Activated T-helper 1 cell treated with anti-CD3 and anti-CD28 coated beads, Interleukin-12 subunit alpha, Interleukin-12 subunit beta, Interleukin-2, Interleukin-4 antibody, amounts not matched to agents 30 ng/mL and 10 ng/mL and 1 ng/mL, durations not matched to agents 14 hours and 24 hours and 36 hours (primary cell): Measurements from ENCODE around the gene DYNLT1. TPM values are rescaled to one million over a fixed set of nuclear protein-coding genes. Genes with fewer than 3 reads are reported as not detected.

Source experiments
- DNase-seq: peaks from one replicate; pipeline ENCODE4 v3.0.0; 2021; ENCODE audit warnings: low spot score
- H3K27ac Mint-ChIP-seq: one replicate; pipeline ENCODE4 v1.8.0; 2021; ENCODE audit warnings: mild to moderate bottlenecking, mixed read lengths
- H3K27me3 Mint-ChIP-seq: one replicate; pipeline ENCODE4 v1.8.0; 2022; ENCODE audit warnings: mild to moderate bottlenecking, moderate library complexity, mixed read lengths; ENCODE audit not compliant: insufficient read depth
- H3K36me3 Mint-ChIP-seq: one replicate; pipeline ENCODE4 v1.8.0; 2021; ENCODE audit warnings: low read depth, mixed read lengths
- H3K4me1 Mint-ChIP-seq: one replicate; pipeline ENCODE4 v1.8.0; 2021; ENCODE audit warnings: low read depth, mixed read lengths
- H3K4me3 Mint-ChIP-seq: one replicate; pipeline ENCODE4 v1.8.0; 2021; ENCODE audit warnings: mild to moderate bottlenecking, moderate library complexity, mixed read lengths
- H3K9me3 Mint-ChIP-seq: one replicate; pipeline ENCODE4 v1.8.0; 2021; ENCODE audit warnings: mixed read lengths
- intact Hi-C: fragments of 100-400 bp; cut with micrococcal nuclease; formaldehyde crosslinking; loops from one replicate; pipeline ENCODE4 v1.15.1; 2024
- total RNA-seq: library from RNA; stranded (reverse); gene quantifications from 2 replicates; pipeline ENCODE4 v1.2.3, GENCODE V29; 2022

The DYNLT1 gene
- total RNA-seq, 1 donor from 2014 or later = 103 TPM

GRCh38 chr6:158586652-158587051, 57.9 kb downstream of the DYNLT1 start:
- no peak overlapping the region for H3K4me3 Mint-ChIP-seq
- H3K27ac Mint-ChIP-seq = no peak overlapping the region
- no peak for DNase-seq
- no peaks in the 10 kb centered on the region for H3K9me3 Mint-ChIP-seq
- intact Hi-C loops = no loop called here
- peaks cover 57% of the 10 kb centered on the region for H3K36me3 Mint-ChIP-seq
- H3K27me3 Mint-ChIP-seq = no peaks in the 10 kb centered on the region
- no peaks in the 10 kb centered on the region for H3K4me1 Mint-ChIP-seq

Other genes starting within 250 kb of the DYNLT1 start
- 17.0 and 17.7 TPM in 2 replicates for gene TMEM181, start 84.7 kb downstream of the DYNLT1 start, total RNA-seq
- 123 and 139 TPM in 2 replicates for gene SYTL3, start 5.3 kb upstream of the DYNLT1 start, total RNA-seq
- gene EZR, start 174.6 kb upstream of the DYNLT1 start, total RNA-seq = 205 and 206 TPM in 2 replicates